IMR-90 (cell line): ENCODE measurements around the gene OGFOD3. TPM values are rescaled to one million over a fixed set of nuclear protein-coding genes. Genes with fewer than 3 reads are reported as not detected.

Source experiments
- ATAC-seq: fragments of 200-7000 bp; cut with Tn5 transposase; 2 replicates; pipeline ENCODE4 v1.9.1; 2020; ENCODE audit warnings: low read depth, mild to moderate bottlenecking, moderate library complexity
- BruUV-seq: library from RNA; stranded (reverse); fragments of 400-500 nt; replicated peaks from 2 replicates; lab custom pipeline; 2021; lab: Mats Ljungman, UMichigan
- CTCF ChIA-PET: fragments of 300-600 bp; formaldehyde crosslinking; extraction: SDS; loops from one replicate; lab custom pipeline; 2021; ENCODE audit warnings: antibody characterized with exemption; lab: Yijun Ruan, JAX
- POLR2A ChIA-PET: fragments of 300-600 bp; sonication (Branson Sonifier 250); formaldehyde crosslinking; loops from one replicate; lab custom pipeline; 2022; ENCODE audit warnings: antibody characterized with exemption; ENCODE audit not compliant: unreplicated experiment; lab: Charles Lee
- DNase-seq: peaks from one replicate; pipeline ENCODE4 v3.0.0; 2013
- H2AFZ ChIP-seq: replicated peaks from 2 replicates; pipeline ENCODE3; 2013; ENCODE audit warnings: low read length, mild to moderate bottlenecking; ENCODE audit not compliant: poor library complexity
- H2AK5ac ChIP-seq: 2 replicates; pipeline ENCODE4 v1.6.1; 2013; ENCODE audit warnings: low read depth, low read length, inconsistent platforms
- H2AK9ac ChIP-seq: replicated peaks from 2 replicates; pipeline ENCODE3; 2013; ENCODE audit warnings: mild to moderate bottlenecking, low read depth, low read length, moderate library complexity; ENCODE audit not compliant: poor library complexity
- H2BK120ac ChIP-seq: 2 replicates; pipeline ENCODE4 v1.6.1; 2013; ENCODE audit warnings: low read depth, low read length, inconsistent platforms
- H2BK15ac ChIP-seq: 3 replicates; pipeline ENCODE4 v1.6.1; 2013; ENCODE audit warnings: low read depth, low read length, inconsistent platforms
- H2BK20ac ChIP-seq: 2 replicates; pipeline ENCODE4 v1.6.1; 2013; ENCODE audit warnings: low read depth, mild to moderate bottlenecking, inconsistent platforms, low read length, moderate library complexity
- H2BK5ac ChIP-seq: 2 replicates; pipeline ENCODE4 v1.6.1; 2013; ENCODE audit warnings: mild to moderate bottlenecking, low read depth, low read length, inconsistent platforms; ENCODE audit not compliant: poor library complexity, severe bottlenecking
- H3K14ac ChIP-seq: replicated peaks from 2 replicates; pipeline ENCODE4 v1.6.1; 2013; ENCODE audit warnings: low read depth, low read length, inconsistent platforms
- H3K18ac ChIP-seq: 2 replicates; pipeline ENCODE4 v1.6.1; 2013; ENCODE audit warnings: low read depth, low read length, control low read depth
- H3K23ac ChIP-seq: 2 replicates; pipeline ENCODE4 v1.6.1; 2013; ENCODE audit warnings: low read depth, low read length, inconsistent platforms
- H3K27ac ChIP-seq: 2 replicates; pipeline ENCODE4 v1.5.1; 2013; ENCODE audit warnings: mild to moderate bottlenecking, control low read depth, low read length; ENCODE audit not compliant: insufficient read depth
- H3K27me3 ChIP-seq: 2 replicates; pipeline ENCODE4 v1.6.1; 2013; ENCODE audit warnings: low read length; ENCODE audit not compliant: control insufficient read depth, insufficient read depth
- H3K36me3 ChIP-seq: 2 replicates; pipeline ENCODE4 v1.6.1; 2013; ENCODE audit warnings: low read length, mixed read lengths; ENCODE audit not compliant: control insufficient read depth, insufficient read depth
- H3K4ac ChIP-seq: 2 replicates; pipeline ENCODE4 v1.6.1; 2013; ENCODE audit warnings: low read depth, low read length, inconsistent platforms
- H3K4me1 ChIP-seq: 2 replicates; pipeline ENCODE4 v1.6.1; 2013; ENCODE audit warnings: low read length, mixed read lengths; ENCODE audit not compliant: control insufficient read depth, insufficient read depth
- H3K4me2 ChIP-seq: 2 replicates; pipeline ENCODE4 v1.6.1; 2013; ENCODE audit warnings: low read depth, mild to moderate bottlenecking, control low read depth, low read length, moderate library complexity
- H3K4me3 ChIP-seq: 2 replicates; pipeline ENCODE4 v1.5.1; 2013; ENCODE audit warnings: low read depth, mild to moderate bottlenecking, control low read depth, low read length, moderate library complexity; ENCODE audit not compliant: insufficient read depth
- H3K56ac ChIP-seq: 2 replicates; pipeline ENCODE4 v1.6.1; 2013; ENCODE audit warnings: low read length, inconsistent platforms; ENCODE audit not compliant: insufficient read depth; ENCODE audit errors: extremely low read depth
- H3K79me1 ChIP-seq, 2 experiments: 2 replicates each; pipeline ENCODE4 v1.6.1; 2013; ENCODE audit warnings: low read length in 2 of 2, inconsistent platforms in 1 of 2, low read depth in 1 of 2
- H3K9ac ChIP-seq: 2 replicates; pipeline ENCODE4 v1.6.1; 2013; ENCODE audit warnings: low read depth, low read length, control low read depth
- H3K9me1 ChIP-seq: 2 replicates; pipeline ENCODE4 v1.6.1; 2013; ENCODE audit warnings: low read length, inconsistent platforms; ENCODE audit not compliant: insufficient read depth
- H3K9me3 ChIP-seq: 2 replicates; pipeline ENCODE4 v1.6.1; 2013; ENCODE audit warnings: low read length; ENCODE audit not compliant: control insufficient read depth, insufficient read depth
- H4K20me1 ChIP-seq: 2 replicates; pipeline ENCODE4 v1.6.1; 2013; ENCODE audit warnings: low read length, inconsistent platforms; ENCODE audit not compliant: insufficient read depth
- H4K5ac ChIP-seq: 2 replicates; pipeline ENCODE4 v1.6.1; 2013; ENCODE audit warnings: mild to moderate bottlenecking, low read depth, low read length, control low read depth
- H4K8ac ChIP-seq, 2 experiments: 2 replicates each; pipeline ENCODE4 v1.6.1; 2013; ENCODE audit warnings: low read depth in 2 of 2, low read length in 2 of 2, control low read depth in 1 of 2, inconsistent platforms in 1 of 2
- H4K91ac ChIP-seq: 2 replicates; pipeline ENCODE4 v1.6.1; 2013; ENCODE audit warnings: low read depth, low read length, inconsistent platforms; ENCODE audit not compliant: insufficient read depth
- CHD1 ChIP-seq: IDR thresholded peaks from 2 replicates; pipeline ENCODE4 v1.6.1; 2012; ENCODE audit warnings: low read depth, low read length, improper control_type of control experiment
- FOS ChIP-seq: fragments of 150-350 bp; IDR thresholded peaks from 2 replicates; pipeline ENCODE4 v1.6.1; 2016; ENCODE audit warnings: low read depth, low read length
- MAZ ChIP-seq: IDR thresholded peaks from 2 replicates; pipeline ENCODE4 v1.6.1; 2012; ENCODE audit warnings: low read depth, mild to moderate bottlenecking, low read length, improper control_type of control experiment, moderate library complexity, borderline replicate concordance
- MXI1 ChIP-seq: IDR thresholded peaks from 2 replicates; pipeline ENCODE4 v1.6.1; 2012; ENCODE audit warnings: low read depth, mild to moderate bottlenecking, low read length, moderate library complexity, borderline replicate concordance
- POLR2A ChIP-seq: IDR thresholded peaks from 2 replicates; pipeline ENCODE4 v1.6.1; 2012; ENCODE audit warnings: mild to moderate bottlenecking, low read depth, low read length
- RCOR1 ChIP-seq: IDR thresholded peaks from 2 replicates; pipeline ENCODE4 v1.6.1; 2012; ENCODE audit warnings: mild to moderate bottlenecking, low read length, improper control_type of control experiment; ENCODE audit not compliant: insufficient replicate concordance
- WGBS, 2 experiments: methylation state at CpG; one replicate each; pipeline versions ENCODE4 v1.1.5 to v1.1.7; 2013; ENCODE audit warnings: missing lambda C conversion rate in 2 of 2; ENCODE audit not compliant: insufficient read length in 1 of 2; ENCODE audit errors: extremely low coverage in 2 of 2; 5-methylcytosine and 5-hydroxymethylcytosine counted together
- dilution Hi-C: fragments of 300-500 bp; cut with HindIII; formaldehyde crosslinking; loops from one replicate; pipeline ENCODE4 v1.14.3; 2018; ENCODE audit warnings: low sequenced_read_pairs; ENCODE audit not compliant: unreplicated experiment
- in situ Hi-C: fragments of 300-500 bp; cut with MboI; formaldehyde crosslinking; loops from 3 replicates; pipeline ENCODE4 v1.14.3; 2019; ENCODE audit warnings: low sequenced_read_pairs, inconsistent platforms, mixed read lengths
- intact Hi-C: fragments of 100-400 bp; cut with micrococcal nuclease; formaldehyde crosslinking; loops from 2 replicates; pipeline ENCODE4 v1.10.0; 2022
- polyA plus RNA-seq, 3 experiments: library from polyadenylated mRNA; depleted of rRNA; stranded (reverse); fragments of >200 nt; gene quantifications; 2 replicates each; pipeline ENCODE4 v1.2.3, GENCODE V29; 2012; ENCODE audit warnings: low replicate concordance in 1 of 3
- total RNA-seq: library from RNA; depleted of rRNA; stranded (reverse); fragments of >200 nt; gene quantifications from 2 replicates; pipeline ENCODE4 v1.2.3, GENCODE V29; 2012

Gene OGFOD3
- total and polyA plus RNA-seq, 2 of the 4 experiments (the other 2 are of a cell fraction), result 25.3 to 33.4 TPM

DNA sequence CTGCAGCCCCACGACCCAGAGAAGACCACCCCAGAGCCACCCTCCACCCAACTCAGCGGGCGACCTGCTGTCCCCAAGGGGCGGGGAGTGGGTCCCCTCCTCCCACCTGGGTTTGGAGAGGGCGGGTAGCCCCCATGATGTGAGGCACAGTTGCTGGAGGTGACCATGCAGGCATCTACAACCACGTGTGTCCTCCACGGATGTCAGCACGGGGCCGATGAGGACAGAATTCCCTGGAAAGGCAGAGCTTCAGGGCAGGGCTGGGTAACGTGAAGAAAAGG, 39.7 kb downstream of the OGFOD3 start:
- Histone ChIP-seq H3K23ac (no peak overlapping the region), H2AFZ (no peak overlapping the region), H2BK5ac (no peak overlapping the region), H2BK15ac (no peak overlapping the region), H3K9ac (no peak overlapping the region), H3K4ac (no peak overlapping the region), H3K27me3 (peaks cover 51% of the 10 kb centered on the region), H3K9me1 (peaks cover 4% of the 10 kb centered on the region; the same call in 1 of the 2 replicates), H3K56ac (no peak overlapping the region), H4K8ac (no peak overlapping the region), H3K9me3 (no peaks in the 10 kb centered on the region), H2BK120ac (no peak overlapping the region), H3K36me3 (no peaks in the 10 kb centered on the region), H2BK20ac (no peak overlapping the region), H3K27ac (no peak overlapping the region), H3K18ac (no peak overlapping the region), H3K4me2 (no peak overlapping the region), H2AK9ac (no peak overlapping the region), H4K91ac (no peak overlapping the region), H2AK5ac (no peak overlapping the region), H3K14ac (no peak overlapping the region), H3K4me1 (peaks cover 2% of the 10 kb centered on the region; the same call in 1 of the 2 replicates), H4K20me1 (no peaks in the 10 kb centered on the region; the same call in 1 of the 2 replicates), H3K79me1 (no peaks in the 10 kb centered on the region), H3K4me3 (no peak overlapping the region), H4K5ac (no peak overlapping the region)
- dilution Hi-C loops, result no loop called here
- no TSS peak for BruUV-seq
- POLR2A ChIA-PET, result no interaction called here
- WGBS, 2 experiments, result 75% methylated on average over 5 of the region's 10 CpGs; no CpG with 5 or more reads in 1 of the 2 experiments
- CTCF ChIA-PET, result interaction anchor here (0.6 kb wide), 1 partner anchor 9 kb away, joined by 6 read pairs; no protein-coding TSS in a partner anchor
- TF ChIP-seq MXI1, result no peak
- TF ChIP-seq FOS, result no peak
- TF ChIP-seq RCOR1, result no peak
- no peak for TF ChIP-seq CHD1
- no peak for TF ChIP-seq POLR2A
- no peak for TF ChIP-seq MAZ
- DNase-seq, result no peak
- no peak for ATAC-seq
- intact Hi-C loops, result no loop called here
- in situ Hi-C loops, result no loop called here
